HepG2 (cell line): ENCODE results near the gene AHRR. TPM values are rescaled to one million over a fixed set of nuclear protein-coding genes. Genes with fewer than 3 reads are reported as not detected.

Experiments
- ATAC-seq: fragments of 200-7000 bp; cut with Tn5 transposase; 3 replicates; pipeline ENCODE4 v1.9.1; 2020; ENCODE audit warnings: mild to moderate bottlenecking, moderate library complexity
- BruUV-seq: library from RNA; stranded (reverse); fragments of 400-500 nt; replicated peaks from 2 replicates; lab custom pipeline; 2021; lab: Mats Ljungman, UMichigan
- CTCF ChIA-PET: fragments of 300-600 bp; formaldehyde crosslinking; extraction: SDS; loops from one replicate; lab custom pipeline; 2021; ENCODE audit warnings: low total read pairs, inconsistent platforms, low intra/inter-chr PET ratio; lab: Yijun Ruan, JAX
- POLR2A ChIA-PET: fragments of 350-600 bp; sonication (Branson Sonifier 250); formaldehyde crosslinking; loops from one replicate; lab custom pipeline; 2020; ENCODE audit warnings: antibody characterized with exemption, inconsistent platforms; lab: Yijun Ruan, JAX
- DNase-seq: peaks from one replicate; pipeline ENCODE4 v3.0.0-alpha.2; 2015; ENCODE audit warnings: low spot score
- FAIRE-seq: peaks from 3 replicates; lab custom pipeline; 2011; peaks lifted over from hg19 to GRCh38; lab: Jason Lieb, UNC
- H2AFZ ChIP-seq: one replicate; pipeline ENCODE4 v1.6.1; 2011; ENCODE audit warnings: low read length, inconsistent platforms
- H3K27ac ChIP-seq: fragments of 300-600 bp; 3 replicates; pipeline ENCODE4 v1.8.0; 2011; ENCODE audit warnings: mixed run types, mild to moderate bottlenecking, mixed read lengths, low read length, inconsistent platforms; ENCODE audit not compliant: insufficient read depth; ENCODE audit errors: extremely low read length
- H3K27me3 ChIP-seq, 2 experiments: fragments of 200-600 bp in 1 of 2; 2 replicates in 1 of 2; 3 replicates in 1 of 2; pipeline versions ENCODE4 v1.6.0 to v1.8.0; 2011; ENCODE audit warnings: low read length in 2 of 2, mild to moderate bottlenecking in 2 of 2, moderate library complexity in 2 of 2, inconsistent platforms in 1 of 2; ENCODE audit not compliant: insufficient read depth in 2 of 2, control insufficient read depth in 1 of 2
- H3K36me3 ChIP-seq, 2 experiments: fragments of 200-600 bp in 1 of 2; replicated peaks in 1 of 2; 2 replicates in 1 of 2; 3 replicates in 1 of 2; pipeline versions ENCODE4 v1.5.1 to v1.8.0; 2011; ENCODE audit warnings: low read length in 2 of 2, inconsistent platforms in 1 of 2; ENCODE audit not compliant: insufficient read depth in 2 of 2, control insufficient read depth in 1 of 2
- H3K4me1 ChIP-seq: 2 replicates; pipeline ENCODE4 v1.5.1; 2012; ENCODE audit warnings: low read length, inconsistent platforms; ENCODE audit not compliant: insufficient read depth
- H3K4me2 ChIP-seq: 2 replicates; pipeline ENCODE4 v1.6.0; 2011; ENCODE audit warnings: low read depth, low read length, inconsistent platforms
- H3K4me3 ChIP-seq, 3 experiments: fragments of 200-600 bp in 1 of 3; sonication (generic), shearing (Covaris generic) in 1 of 3; replicated peaks in 1 of 3; 2 replicates each; pipeline ENCODE4 v1.5.1; 2011 to 2016; ENCODE audit warnings: low read length in 3 of 3, inconsistent platforms in 2 of 3, low read depth in 2 of 3, mild to moderate bottlenecking in 2 of 3, control low read depth in 1 of 3, mixed read lengths in 1 of 3; ENCODE audit not compliant: insufficient read depth in 1 of 3
- H3K79me2 ChIP-seq: one replicate; pipeline ENCODE4 v1.6.1; 2011; ENCODE audit warnings: low read length, inconsistent platforms; ENCODE audit not compliant: insufficient read depth
- H3K9ac ChIP-seq: 2 replicates; pipeline ENCODE4 v1.6.0; 2011; ENCODE audit warnings: mild to moderate bottlenecking, low read depth, low read length, inconsistent platforms; ENCODE audit not compliant: insufficient read depth
- H3K9me3 ChIP-seq: 2 replicates; pipeline ENCODE4 v1.5.1; 2012; ENCODE audit warnings: mild to moderate bottlenecking, low read length
- H4K20me1 ChIP-seq: 2 replicates; pipeline ENCODE4 v1.6.0; 2011; ENCODE audit warnings: inconsistent platforms, mild to moderate bottlenecking, low read length, moderate library complexity; ENCODE audit not compliant: insufficient read depth
- NCOA5 ChIP-seq: sonication (generic); formaldehyde crosslinking; IDR thresholded peaks from 2 replicates; pipeline ENCODE4 v1.4.0; 2020; ENCODE audit warnings: missing genetic modification reagents
- PHB2 ChIP-seq: fragments of 450-650 bp; IDR thresholded peaks from 2 replicates; pipeline ENCODE4 v1.6.1; 2018; ENCODE audit not compliant: partially characterized antibody
- STAT5B ChIP-seq: sonication (generic); formaldehyde crosslinking; IDR thresholded peaks from 2 replicates; pipeline ENCODE4 v1.4.0; 2020; ENCODE audit warnings: missing genetic modification reagents
- ZNF138 ChIP-seq: sonication (generic); formaldehyde crosslinking; IDR thresholded peaks from 2 replicates; pipeline ENCODE4 v1.5.0; 2020; ENCODE audit warnings: mild to moderate bottlenecking, low read depth, missing genetic modification reagents
- ZNF253 ChIP-seq: sonication (generic); formaldehyde crosslinking; IDR thresholded peaks from 2 replicates; pipeline ENCODE4 v1.8.0; 2022; ENCODE audit warnings: mild to moderate bottlenecking, missing genetic modification reagents, borderline replicate concordance
- ZNF720 ChIP-seq: sonication (generic); formaldehyde crosslinking; IDR thresholded peaks from 2 replicates; pipeline ENCODE4 v1.4.0; 2020; ENCODE audit warnings: missing genetic modification reagents
- ZNF773 ChIP-seq: sonication (generic); formaldehyde crosslinking; IDR thresholded peaks from 2 replicates; pipeline ENCODE4 v1.4.0; 2020; ENCODE audit warnings: missing genetic modification reagents, borderline replicate concordance
- WGBS: methylation state at CpG from one replicate; pipeline ENCODE4 v1.1.6; 2017; ENCODE audit warnings: low lambda C conversion rate; 5-methylcytosine and 5-hydroxymethylcytosine counted together
- in situ Hi-C: cut with HindIII; loops from 2 replicates; pipeline ENCODE4 v1.10.0; 2017; ENCODE audit warnings: low pct_unique_long_range_greater_than_20kb; ENCODE audit not compliant: extremely low pct_ligation_motif_present
- intact Hi-C: fragments of 100-400 bp; cut with micrococcal nuclease; formaldehyde crosslinking; loops from one replicate; pipeline ENCODE4 v1.10.0; 2022; ENCODE audit not compliant: unreplicated experiment
- polyA plus RNA-seq, 8 experiments: library from polyadenylated mRNA; depleted of rRNA in 3 of 8; stranded (reverse) in 7 of 8; unstranded in 1 of 8; fragments of >200 nt; fragmentation: Illumina TruSeq in 4 of 8; extraction: Trizol in 4 of 8; gene quantifications; 2 replicates each; pipeline versions ENCODE4 v1.2.1 to v1.2.3, GENCODE V29; 2011 to 2016; ENCODE audit warnings: low read depth in 4 of 8, missing spikeins in 1 of 8, mixed read lengths in 1 of 8; ENCODE audit not compliant: insufficient read depth in 1 of 8
- total RNA-seq, 5 experiments: library from RNA; depleted of rRNA; stranded (reverse); fragments of >200 nt; fragmentation: Illumina TruSeq; extraction: Trizol; gene quantifications; 2 replicates each; pipeline ENCODE4 v1.2.3, GENCODE V29; 2016; ENCODE audit warnings: low read depth in 1 of 5
- TF ChIP-seq, protein P1 (sequence below): sonication (generic); formaldehyde crosslinking; IDR thresholded peaks from 2 replicates; pipeline ENCODE4 v1.8.0; 2022; ENCODE audit warnings: mild to moderate bottlenecking, missing genetic modification reagents, moderate library complexity
- TF ChIP-seq, protein P2 (sequence below): sonication (generic); formaldehyde crosslinking; IDR thresholded peaks from 2 replicates; pipeline ENCODE4 v1.4.0; 2020; ENCODE audit warnings: mild to moderate bottlenecking, missing genetic modification reagents

The AHRR gene
- total and polyA plus RNA-seq, 2 of the 13 experiments (the other 11 are each of a cell fraction or from before 2014, with no cell fraction given): 0.28 to 0.35 TPM

DNA sequence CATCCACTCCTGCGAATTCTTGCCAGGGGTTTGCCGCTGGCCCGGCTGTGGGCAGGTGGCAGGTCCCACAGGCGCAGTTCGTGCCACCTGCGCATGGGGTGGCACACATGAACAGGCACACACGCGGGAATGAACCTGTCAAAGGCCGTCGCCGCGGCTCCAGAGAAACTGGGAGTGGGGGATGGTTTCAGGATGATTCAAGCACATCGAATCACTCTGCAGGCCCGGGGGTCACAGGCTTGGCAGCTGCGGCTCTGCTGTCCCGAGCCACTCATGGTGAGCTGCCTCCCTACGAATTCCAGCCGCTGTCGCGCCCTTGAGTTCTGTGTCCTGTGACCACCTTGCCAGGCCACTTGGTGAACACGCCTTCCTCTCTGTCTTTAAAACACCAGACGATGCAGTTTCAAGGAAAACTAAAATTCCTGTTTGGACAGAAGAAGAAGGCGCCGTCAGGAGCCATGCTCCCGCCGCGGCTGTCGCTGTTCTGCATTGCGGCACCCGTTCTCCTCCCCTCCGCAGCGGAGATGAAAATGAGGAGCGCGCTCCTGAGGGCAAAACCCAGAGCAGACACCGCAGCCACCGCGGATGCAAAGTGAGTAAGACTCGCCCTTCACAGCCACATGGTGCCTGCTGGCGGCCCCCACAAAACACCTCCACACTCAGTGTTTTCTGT, 106.0 kb downstream of the AHRR start:
- Histone ChIP-seq H3K4me1 (peaks cover 10% of the 10 kb centered on the region), H3K27ac (no peak overlapping the region), H4K20me1 (no peaks in the 10 kb centered on the region), H3K4me2 (no peak overlapping the region), H3K9ac (no peak overlapping the region), H3K36me3 (no peaks in the 10 kb centered on the region), H3K79me2 (no peaks in the 10 kb centered on the region), H3K9me3 (no peaks in the 10 kb centered on the region), H3K4me3 (no peak overlapping the region), H3K27me3 (no peaks in the 10 kb centered on the region), H2AFZ (no peak overlapping the region)
- no TSS peak for BruUV-seq
- in situ Hi-C loops: no loop called here
- DNase-seq: no peak
- ChIA-PET POLR2A (no interaction called here), CTCF (no interaction called here)
- no peak for FAIRE-seq
- TF ChIP-seq ZNF253 (CRISPR knock-in tag): no peak
- ATAC-seq: no peak
- WGBS: 88% methylated on average over 34 of the region's 39 CpGs
- intact Hi-C loops: no loop called here

GRCh38 chr5:428219-428618, 106.7 kb downstream of the AHRR start:
- no peaks in the 10 kb centered on the region for H3K79me2 ChIP-seq
- H2AFZ ChIP-seq: no peak overlapping the region
- DNase-seq (no peak), FAIRE-seq (no peak), ATAC-seq (no peak)
- in situ Hi-C loops: no loop called here
- H4K20me1 ChIP-seq: no peaks in the 10 kb centered on the region
- peaks cover 10% of the 10 kb centered on the region for H3K4me1 ChIP-seq
- ChIA-PET POLR2A (no interaction called here), CTCF (no interaction called here)
- no peak overlapping the region for H3K27ac ChIP-seq
- WGBS: 74% methylated on average over 11 of the region's 11 CpGs
- no peak overlapping the region for H3K4me2 ChIP-seq
- no peak overlapping the region for H3K9ac ChIP-seq
- H3K4me3 ChIP-seq: no peak overlapping the region
- BruUV-seq: no TSS peak
- no peaks in the 10 kb centered on the region for H3K27me3 ChIP-seq
- intact Hi-C loops: no loop called here
- no peaks in the 10 kb centered on the region for H3K36me3 ChIP-seq
- no peaks in the 10 kb centered on the region for H3K9me3 ChIP-seq
- TF ChIP-seq, protein P1, sequence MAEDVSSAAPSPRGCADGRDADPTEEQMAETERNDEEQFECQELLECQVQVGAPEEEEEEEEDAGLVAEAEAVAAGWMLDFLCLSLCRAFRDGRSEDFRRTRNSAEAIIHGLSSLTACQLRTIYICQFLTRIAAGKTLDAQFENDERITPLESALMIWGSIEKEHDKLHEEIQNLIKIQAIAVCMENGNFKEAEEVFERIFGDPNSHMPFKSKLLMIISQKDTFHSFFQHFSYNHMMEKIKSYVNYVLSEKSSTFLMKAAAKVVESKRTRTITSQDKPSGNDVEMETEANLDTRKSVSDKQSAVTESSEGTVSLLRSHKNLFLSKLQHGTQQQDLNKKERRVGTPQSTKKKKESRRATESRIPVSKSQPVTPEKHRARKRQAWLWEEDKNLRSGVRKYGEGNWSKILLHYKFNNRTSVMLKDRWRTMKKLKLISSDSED: no peak
- TF ChIP-seq ZNF720 (no peak), STAT5B (CRISPR knock-in tag) (no peak), ZNF773 (CRISPR knock-in tag) (no peak), ZNF138 (no peak), PHB2 (no peak), NCOA5 (CRISPR knock-in tag) (no peak)
- TF ChIP-seq, protein P2, sequence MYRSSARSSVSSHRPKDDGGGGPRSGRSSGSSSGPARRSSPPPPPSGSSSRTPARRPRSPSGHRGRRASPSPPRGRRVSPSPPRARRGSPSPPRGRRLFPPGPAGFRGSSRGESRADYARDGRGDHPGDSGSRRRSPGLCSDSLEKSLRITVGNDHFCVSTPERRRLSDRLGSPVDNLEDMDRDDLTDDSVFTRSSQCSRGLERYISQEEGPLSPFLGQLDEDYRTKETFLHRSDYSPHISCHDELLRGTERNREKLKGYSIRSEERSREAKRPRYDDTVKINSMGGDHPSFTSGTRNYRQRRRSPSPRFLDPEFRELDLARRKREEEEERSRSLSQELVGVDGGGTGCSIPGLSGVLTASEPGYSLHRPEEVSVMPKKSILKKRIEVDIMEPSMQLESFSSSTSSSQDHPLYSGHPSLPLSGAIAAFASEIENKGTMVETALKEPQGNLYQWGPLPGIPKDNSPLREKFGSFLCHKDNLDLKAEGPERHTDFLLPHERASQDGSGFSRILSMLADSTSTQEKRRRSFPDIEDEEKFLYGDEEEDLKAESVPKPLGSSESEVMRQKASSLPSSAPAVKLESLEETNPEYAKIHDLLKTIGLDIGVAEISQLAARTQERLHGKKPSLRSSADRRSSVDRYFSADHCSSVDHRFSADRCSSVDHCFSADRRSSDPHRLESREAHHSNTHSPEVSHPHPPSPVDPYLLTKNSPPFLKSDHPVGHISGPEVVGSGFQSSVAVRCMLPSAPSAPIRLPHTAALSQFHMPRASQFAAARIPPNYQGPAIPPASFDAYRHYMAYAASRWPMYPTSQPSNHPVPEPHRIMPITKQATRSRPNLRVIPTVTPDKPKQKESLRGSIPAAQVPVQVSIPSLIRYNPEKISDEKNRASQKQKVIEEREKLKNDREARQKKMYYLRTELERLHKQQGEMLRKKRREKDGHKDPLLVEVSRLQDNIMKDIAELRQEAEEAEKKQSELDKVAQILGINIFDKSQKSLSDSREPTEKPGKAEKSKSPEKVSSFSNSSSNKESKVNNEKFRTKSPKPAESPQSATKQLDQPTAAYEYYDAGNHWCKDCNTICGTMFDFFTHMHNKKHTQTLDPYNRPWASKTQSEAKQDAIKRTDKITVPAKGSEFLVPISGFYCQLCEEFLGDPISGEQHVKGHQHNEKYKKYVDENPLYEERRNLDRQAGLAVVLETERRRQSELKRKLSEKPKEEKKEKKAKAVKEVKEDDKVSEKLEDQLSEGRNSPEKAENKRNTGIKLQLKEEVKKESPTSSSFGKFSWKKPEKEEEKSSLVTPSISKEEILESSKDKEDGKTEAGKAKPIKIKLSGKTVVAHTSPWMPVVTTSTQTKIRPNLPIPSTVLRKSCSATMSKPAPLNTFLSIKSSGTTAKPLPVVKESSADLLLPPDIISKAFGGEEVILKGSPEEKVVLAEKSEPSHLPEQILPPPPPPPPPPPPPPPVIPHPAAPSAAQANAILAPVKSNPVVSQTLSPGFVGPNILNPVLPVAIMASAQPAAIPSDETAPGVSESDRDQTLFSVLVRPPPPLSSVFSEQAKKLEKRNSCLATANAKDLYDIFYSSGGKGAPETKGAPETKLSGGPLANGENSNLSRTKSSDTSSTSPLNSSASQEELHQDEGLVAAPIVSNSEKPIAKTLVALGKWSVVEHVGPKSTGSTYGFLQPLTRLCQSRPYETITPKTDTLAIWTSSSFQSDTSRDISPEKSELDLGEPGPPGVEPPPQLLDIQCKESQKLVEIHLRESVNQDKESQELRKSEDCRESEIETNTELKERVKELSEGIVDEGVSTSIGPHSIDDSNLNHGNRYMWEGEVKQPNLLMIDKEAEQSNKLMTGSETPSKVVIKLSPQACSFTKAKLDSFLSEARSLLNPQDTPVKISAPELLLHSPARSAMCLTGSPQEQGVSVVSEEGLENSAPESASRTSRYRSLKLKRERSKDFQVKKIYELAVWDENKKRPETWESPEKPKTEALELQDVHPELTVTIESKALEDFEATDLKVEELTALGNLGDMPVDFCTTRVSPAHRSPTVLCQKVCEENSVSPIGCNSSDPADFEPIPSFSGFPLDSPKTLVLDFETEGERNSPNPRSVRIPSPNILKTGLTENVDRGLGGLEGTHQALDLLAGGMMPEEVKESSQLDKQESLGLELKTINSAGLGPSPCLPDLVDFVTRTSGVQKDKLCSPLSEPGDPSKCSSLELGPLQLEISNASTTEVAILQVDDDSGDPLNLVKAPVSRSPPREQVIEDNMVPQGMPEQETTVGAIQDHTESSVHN: no peak
